Progenitor cell of endocrine pancreas (in vitro differentiated cells): ENCODE measurements around the gene CYFIP1. TPM values are rescaled to one million over a fixed set of nuclear protein-coding genes. Genes with fewer than 3 reads are reported as not detected.
A peak's percentile ranks its signal among the peaks of the same experiment; 100 is the strongest.
"Not testable (repeated sequence)": the region's sequence is repeated elsewhere in the genome, so short reads cannot be mapped to it uniquely, and the experiment has no call there.

ENCODE experiments used
- DNase-seq: peaks from one replicate; pipeline ENCODE4 v3.0.0; 2021; ENCODE audit warnings: low spot score; ENCODE audit not compliant: unreplicated experiment
- H3K27ac Mint-ChIP-seq: 2 replicates; pipeline ENCODE4 v1.8.0; 2021; ENCODE audit warnings: mild to moderate bottlenecking, moderate library complexity, mixed read lengths
- H3K27me3 Mint-ChIP-seq: 2 replicates; pipeline ENCODE4 v1.8.0; 2021; ENCODE audit warnings: mixed read lengths
- H3K36me3 Mint-ChIP-seq: 2 replicates; pipeline ENCODE4 v1.8.0; 2022; ENCODE audit warnings: mixed read lengths; ENCODE audit not compliant: insufficient read depth
- H3K4me1 Mint-ChIP-seq: 2 replicates; pipeline ENCODE4 v1.8.0; 2021; ENCODE audit warnings: low read depth, mixed read lengths
- H3K4me3 Mint-ChIP-seq: 2 replicates; pipeline ENCODE4 v1.8.0; 2021; ENCODE audit warnings: low read depth, mild to moderate bottlenecking, moderate library complexity, mixed read lengths
- H3K9me3 Mint-ChIP-seq: 2 replicates; pipeline ENCODE4 v1.8.0; 2021; ENCODE audit warnings: low read depth, mixed read lengths
- total RNA-seq: library from RNA; stranded (reverse); gene quantifications from 2 replicates; pipeline ENCODE4 v1.2.1, GENCODE V29; 2021
- TF ChIP-seq, protein P1 (sequence below): fragments of 200-600 bp; sonication (generic); IDR thresholded peaks from one replicate; pipeline ENCODE4 v1.5.0; 2021; ENCODE audit warnings: antibody characterized with exemption, mild to moderate bottlenecking; ENCODE audit not compliant: unreplicated experiment

Gene CYFIP1
- total RNA-seq, 1 donor from 2014 or later, result 175 TPM

DNA sequence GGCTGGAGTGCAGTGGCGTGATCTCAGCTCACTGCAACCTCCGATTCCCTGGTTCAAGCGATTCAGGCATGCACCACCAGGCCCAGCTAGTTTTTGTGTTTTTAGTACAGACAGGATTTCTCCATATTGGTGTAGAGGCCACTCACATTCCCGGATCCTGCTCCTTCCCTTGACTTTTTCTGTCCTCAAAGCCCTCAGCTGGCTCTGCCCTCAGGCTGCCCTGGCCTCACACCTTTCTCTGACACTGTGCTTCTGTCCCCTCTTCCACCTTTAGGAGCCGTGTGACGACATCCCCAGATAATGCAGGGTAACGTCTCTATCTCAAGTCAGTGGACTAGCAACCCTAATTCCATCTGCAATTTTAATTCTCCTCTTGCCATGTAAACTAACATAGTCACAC is 8.6 kb upstream of the CYFIP1 start:
- no peak overlapping the region for H3K4me3 Mint-ChIP-seq
- H3K4me1 Mint-ChIP-seq, result no peaks in the 10 kb centered on the region
- no peak overlapping the region for H3K27ac Mint-ChIP-seq
- TF ChIP-seq, protein P1, sequence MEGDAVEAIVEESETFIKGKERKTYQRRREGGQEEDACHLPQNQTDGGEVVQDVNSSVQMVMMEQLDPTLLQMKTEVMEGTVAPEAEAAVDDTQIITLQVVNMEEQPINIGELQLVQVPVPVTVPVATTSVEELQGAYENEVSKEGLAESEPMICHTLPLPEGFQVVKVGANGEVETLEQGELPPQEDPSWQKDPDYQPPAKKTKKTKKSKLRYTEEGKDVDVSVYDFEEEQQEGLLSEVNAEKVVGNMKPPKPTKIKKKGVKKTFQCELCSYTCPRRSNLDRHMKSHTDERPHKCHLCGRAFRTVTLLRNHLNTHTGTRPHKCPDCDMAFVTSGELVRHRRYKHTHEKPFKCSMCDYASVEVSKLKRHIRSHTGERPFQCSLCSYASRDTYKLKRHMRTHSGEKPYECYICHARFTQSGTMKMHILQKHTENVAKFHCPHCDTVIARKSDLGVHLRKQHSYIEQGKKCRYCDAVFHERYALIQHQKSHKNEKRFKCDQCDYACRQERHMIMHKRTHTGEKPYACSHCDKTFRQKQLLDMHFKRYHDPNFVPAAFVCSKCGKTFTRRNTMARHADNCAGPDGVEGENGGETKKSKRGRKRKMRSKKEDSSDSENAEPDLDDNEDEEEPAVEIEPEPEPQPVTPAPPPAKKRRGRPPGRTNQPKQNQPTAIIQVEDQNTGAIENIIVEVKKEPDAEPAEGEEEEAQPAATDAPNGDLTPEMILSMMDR, result no peak
- no peaks in the 10 kb centered on the region for H3K9me3 Mint-ChIP-seq
- H3K27me3 Mint-ChIP-seq, result no peaks in the 10 kb centered on the region
- H3K36me3 Mint-ChIP-seq, result peaks cover 4% of the 10 kb centered on the region
- DNase-seq, result no peak

DNA sequence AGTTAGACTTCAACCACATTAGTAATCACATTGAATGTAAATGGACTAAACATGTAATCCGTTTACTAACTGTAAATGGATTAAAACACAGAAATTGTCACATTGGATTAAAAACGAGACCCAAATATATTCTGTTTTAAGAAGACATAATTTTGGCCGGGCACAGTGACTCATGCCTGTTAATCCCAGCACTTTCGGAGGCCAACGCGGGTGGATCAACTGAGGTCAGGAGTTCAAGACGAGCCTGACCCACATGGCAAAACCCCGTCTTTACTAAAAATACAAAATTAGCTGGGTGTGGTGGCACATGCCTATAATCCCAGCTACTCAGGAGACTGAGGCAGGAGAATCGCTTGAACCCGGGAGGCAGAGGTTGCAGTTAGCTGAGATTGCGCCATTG is 1.8 kb upstream of the CYFIP1 start:
- not testable (repeated sequence) for H3K4me3 Mint-ChIP-seq, H3K9me3 Mint-ChIP-seq, DNase-seq, H3K27me3 Mint-ChIP-seq, H3K36me3 Mint-ChIP-seq, H3K27ac Mint-ChIP-seq
- H3K4me1 Mint-ChIP-seq, result peaks cover 16% of the 10 kb centered on the region

DNA sequence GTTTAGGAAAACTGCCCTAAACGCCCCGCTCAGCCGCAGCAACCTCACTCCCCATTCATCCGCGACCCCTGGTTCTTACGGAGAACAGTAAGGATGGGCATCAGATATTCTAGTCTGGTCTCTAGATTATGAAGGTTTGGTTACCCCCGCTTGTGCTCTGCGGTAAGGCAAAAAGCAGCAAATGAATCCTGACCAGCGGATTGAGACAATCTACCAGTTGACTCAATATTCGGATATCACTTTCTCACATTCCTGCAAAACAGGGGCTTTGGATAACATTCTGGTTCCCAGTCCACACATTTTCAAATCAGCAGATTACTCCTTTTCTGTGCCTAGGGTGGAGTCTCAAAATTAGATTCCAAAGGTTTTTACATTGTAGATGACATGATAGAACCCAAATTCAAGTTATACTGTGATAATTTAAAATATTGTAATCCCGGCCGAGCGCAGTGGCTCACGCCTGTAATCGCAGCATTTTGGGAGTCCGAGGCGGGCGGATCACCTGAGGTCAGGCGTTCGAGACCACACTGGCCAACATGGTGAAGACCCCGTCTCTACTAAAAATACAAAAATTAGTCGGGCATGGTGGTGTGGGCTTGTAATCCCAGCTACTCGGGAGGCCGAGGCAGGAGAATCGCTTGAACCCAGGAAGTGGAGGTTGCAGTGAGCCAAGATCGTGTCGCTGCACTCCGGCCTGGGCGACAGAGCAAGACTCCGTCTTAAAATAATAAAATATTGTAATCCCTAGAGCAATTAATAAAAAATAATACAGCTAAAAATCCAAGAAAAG is 1.1 kb upstream of the CYFIP1 start:
- Mint-ChIP-seq H3K36me3 (no peaks in the 10 kb centered on the region), H3K27ac (peak overlapping the region; percentile 84)
- no peak for DNase-seq

DNA sequence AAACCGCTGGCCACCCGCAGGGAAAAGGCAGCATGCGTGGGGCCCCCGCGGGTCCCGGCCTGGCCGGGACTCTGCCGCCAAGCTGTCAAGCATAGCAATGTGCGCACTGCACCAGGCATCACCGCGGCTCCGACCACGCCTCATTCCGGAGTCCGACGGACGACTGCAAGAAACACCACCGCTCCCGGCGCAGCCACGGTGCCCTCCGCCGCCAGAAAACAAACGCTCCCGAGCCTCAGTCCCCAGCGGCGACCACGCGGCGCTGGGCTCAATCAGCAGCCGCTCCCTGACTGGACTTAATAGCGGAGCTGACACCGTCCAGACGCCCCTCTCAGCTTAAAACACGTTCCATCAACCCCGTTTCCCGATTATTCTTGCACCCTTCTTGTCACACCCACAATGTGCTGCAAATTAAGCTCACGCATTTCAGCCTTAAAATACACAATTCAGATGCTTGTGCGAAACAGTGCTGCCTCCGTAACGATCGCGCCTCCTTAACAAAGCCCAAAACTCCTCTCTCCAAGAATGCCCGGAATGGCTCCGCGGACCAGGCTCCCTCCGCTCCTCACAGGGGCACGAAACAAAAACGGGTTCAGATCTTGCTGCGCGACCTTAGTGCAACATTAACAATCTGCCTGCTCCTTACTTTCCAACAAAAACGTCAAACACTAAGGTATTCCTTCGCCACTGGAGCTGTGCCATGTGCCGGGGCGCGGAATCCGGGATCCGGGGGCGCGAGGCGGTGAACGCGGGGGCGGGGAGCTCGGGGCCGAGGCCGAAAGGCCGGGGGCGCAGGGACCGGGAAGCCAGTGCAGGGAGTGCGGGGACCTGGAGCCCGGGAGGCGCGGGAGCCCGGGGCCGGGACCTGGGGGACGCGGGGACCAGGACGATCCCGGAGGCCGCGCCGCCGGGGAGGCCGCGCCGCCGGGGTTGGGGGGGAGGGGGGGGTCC is 655 bp downstream of the CYFIP1 start:
- peaks cover 22% of the 10 kb centered on the region for H3K4me1 Mint-ChIP-seq
- H3K27me3 Mint-ChIP-seq, result no peaks in the 10 kb centered on the region
- TF ChIP-seq, protein P1, result no peak
- H3K36me3 Mint-ChIP-seq, result no peaks in the 10 kb centered on the region
- no peaks in the 10 kb centered on the region for H3K9me3 Mint-ChIP-seq
- H3K27ac Mint-ChIP-seq, result peak overlapping the region; percentile 96
- DNase-seq, result peak; percentile 37
- H3K4me3 Mint-ChIP-seq, result peak overlapping the region; percentile 96

More for the DNA sequence above, 1.1 kb upstream of the CYFIP1 start:
- H3K4me3 Mint-ChIP-seq, result peak overlapping the region; percentile 80
- TF ChIP-seq, protein P1, result no peak
- peaks cover 19% of the 10 kb centered on the region for H3K4me1 Mint-ChIP-seq
- no peaks in the 10 kb centered on the region for H3K9me3 Mint-ChIP-seq
- H3K27me3 Mint-ChIP-seq, result no peaks in the 10 kb centered on the region

DNA sequence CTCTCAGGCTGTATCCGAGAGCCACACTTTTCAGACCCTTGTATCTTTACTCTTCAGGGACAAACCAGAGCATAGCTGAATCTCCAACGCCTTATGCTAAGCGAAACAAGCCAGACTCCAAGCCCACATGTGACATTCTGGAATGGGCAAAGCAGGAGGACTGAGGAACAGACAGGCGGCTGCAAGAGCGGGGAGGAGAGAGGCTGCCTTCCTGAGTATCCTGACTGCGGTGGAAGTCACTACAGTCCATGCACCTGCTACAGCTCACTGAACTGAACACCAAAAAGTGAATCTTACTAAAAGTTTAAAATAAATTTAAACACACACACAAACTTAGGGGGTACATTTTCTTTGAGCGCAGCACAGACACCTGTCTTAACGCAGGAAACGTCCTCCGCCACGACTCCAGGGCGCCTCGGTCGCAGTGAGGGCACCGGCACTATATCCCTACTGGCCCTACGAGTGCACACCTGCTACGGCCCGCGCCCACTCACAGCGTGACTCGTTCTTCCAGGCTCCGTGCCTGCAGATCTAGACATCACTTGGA is 1.4 kb downstream of the CYFIP1 start:
- Mint-ChIP-seq H3K36me3 (no peaks in the 10 kb centered on the region), H3K27me3 (no peaks in the 10 kb centered on the region), H3K4me1 (peaks cover 24% of the 10 kb centered on the region), H3K4me3 (peak overlapping the region; percentile 96), H3K9me3 (no peaks in the 10 kb centered on the region), H3K27ac (peak overlapping the region; percentile 96)
- DNase-seq, result no peak
- TF ChIP-seq, protein P1, result no peak
